Fibroblast of mammary gland (primary cell): ENCODE measurements around the gene TPT1.
A peak's percentile ranks its signal among the peaks of the same experiment; 100 is the strongest.
"Not testable (repeated sequence)": the region's sequence is repeated elsewhere in the genome, so short reads cannot be mapped to it uniquely, and the experiment has no call there.

Experiments
- DNase-seq: peaks from one replicate; pipeline ENCODE4 v3.0.0-alpha.2; 2010; ENCODE audit warnings: low read depth
- H3K4me3 ChIP-seq: 2 replicates; pipeline ENCODE4 v1.5.1; 2011; ENCODE audit warnings: low read depth, mild to moderate bottlenecking, low read length, moderate library complexity; ENCODE audit not compliant: control insufficient read depth
- TF ChIP-seq, protein P1 (sequence below): conservative IDR thresholded peaks from 2 replicates; pipeline ENCODE4 v1.5.1; 2011; ENCODE audit warnings: low read depth, low read length, inconsistent platforms; ENCODE audit not compliant: control insufficient read depth, insufficient read depth

The TPT1 gene

DNA sequence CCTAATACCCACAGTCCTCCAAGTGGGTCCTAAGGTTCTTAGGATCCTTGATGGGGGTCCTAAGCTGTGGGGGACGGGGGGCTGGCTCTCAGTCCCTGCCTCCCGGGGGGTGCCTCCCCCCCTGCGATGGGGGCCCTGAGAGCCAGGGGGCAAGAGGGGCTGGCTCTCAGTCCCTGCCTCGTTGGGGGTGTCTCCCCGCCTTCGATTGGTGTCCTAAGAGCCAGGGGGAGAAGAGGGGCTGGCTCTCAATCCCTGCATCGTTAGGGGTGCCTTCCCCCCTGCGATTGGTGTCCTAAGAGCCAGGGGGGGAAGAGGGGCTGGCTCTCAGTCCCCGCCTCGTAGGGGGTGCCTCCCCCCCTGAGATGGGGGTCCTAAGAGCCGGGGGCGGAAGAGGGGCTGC lies 40.2 kb upstream of the TPT1 start:
- no peak for DNase-seq
- TF ChIP-seq, protein P1, sequence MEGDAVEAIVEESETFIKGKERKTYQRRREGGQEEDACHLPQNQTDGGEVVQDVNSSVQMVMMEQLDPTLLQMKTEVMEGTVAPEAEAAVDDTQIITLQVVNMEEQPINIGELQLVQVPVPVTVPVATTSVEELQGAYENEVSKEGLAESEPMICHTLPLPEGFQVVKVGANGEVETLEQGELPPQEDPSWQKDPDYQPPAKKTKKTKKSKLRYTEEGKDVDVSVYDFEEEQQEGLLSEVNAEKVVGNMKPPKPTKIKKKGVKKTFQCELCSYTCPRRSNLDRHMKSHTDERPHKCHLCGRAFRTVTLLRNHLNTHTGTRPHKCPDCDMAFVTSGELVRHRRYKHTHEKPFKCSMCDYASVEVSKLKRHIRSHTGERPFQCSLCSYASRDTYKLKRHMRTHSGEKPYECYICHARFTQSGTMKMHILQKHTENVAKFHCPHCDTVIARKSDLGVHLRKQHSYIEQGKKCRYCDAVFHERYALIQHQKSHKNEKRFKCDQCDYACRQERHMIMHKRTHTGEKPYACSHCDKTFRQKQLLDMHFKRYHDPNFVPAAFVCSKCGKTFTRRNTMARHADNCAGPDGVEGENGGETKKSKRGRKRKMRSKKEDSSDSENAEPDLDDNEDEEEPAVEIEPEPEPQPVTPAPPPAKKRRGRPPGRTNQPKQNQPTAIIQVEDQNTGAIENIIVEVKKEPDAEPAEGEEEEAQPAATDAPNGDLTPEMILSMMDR = no peak
- H3K4me3 ChIP-seq = no peak overlapping the region

DNA sequence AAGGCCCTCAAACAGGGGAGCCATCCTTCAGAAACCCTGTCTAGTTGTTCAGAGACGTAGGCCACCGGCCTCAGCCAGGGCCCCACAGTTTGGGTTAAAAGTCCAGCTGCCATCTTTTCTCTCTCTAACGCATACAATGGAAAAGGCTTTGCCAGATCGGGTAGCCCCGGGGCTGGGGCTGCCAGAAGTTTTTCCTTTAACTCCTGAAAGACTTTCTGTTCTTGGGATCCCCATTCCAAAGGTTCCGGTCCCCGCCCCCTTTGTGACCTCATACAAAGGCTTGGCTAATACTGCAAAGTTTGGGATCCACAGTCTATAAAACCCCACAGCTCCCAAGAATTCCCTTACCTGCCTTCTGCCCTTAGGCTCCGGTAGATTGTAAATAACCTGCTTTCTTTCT lies 39.7 kb upstream of the TPT1 start:
- not testable (repeated sequence) for H3K4me3 ChIP-seq

DNA sequence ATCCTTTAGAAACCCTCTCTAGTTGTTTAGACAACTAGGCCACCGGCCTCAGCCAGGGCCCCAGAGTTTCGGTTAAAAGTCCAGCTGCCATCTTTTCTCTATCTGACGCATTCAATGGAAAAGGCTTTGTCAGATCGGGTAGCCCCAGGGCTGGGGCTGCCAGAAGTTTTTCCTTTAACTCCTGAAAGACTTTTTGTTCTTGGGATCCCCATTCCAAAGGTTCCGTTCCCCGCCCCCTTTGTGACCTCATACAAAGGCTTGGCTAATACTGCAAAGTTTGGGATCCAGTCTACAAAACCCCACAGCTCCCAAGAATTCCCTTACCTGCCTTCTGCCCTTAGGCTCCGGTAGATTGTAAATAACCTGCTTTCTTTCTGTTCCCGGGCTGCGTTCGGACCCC lies 38.5 kb upstream of the TPT1 start:
- H3K4me3 ChIP-seq, DNase-seq: not testable (repeated sequence)

More for the DNA sequence above, 39.7 kb upstream of the TPT1 start:
- not testable (repeated sequence) for DNase-seq

DNA sequence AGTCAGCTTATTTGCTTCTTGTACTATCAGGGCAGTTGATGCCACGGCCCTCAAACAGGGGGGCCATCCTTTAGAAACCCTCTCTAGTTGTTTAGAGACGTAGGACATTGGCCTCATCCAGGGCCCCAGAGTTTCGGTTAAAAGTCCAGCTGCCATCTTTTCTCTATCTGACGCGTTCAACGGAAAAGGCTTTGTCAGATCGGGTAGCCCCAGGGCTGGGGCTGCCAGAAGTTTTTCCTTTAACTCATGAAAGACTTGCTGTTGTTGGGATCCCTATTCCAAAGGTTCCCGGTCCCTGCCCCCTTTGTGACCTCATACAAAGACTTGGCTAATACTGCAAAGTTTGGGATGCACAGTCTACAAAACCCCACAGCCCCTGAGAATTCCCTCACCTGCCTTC lies 37.8 kb upstream of the TPT1 start:
- not testable (repeated sequence) for DNase-seq, H3K4me3 ChIP-seq

DNA sequence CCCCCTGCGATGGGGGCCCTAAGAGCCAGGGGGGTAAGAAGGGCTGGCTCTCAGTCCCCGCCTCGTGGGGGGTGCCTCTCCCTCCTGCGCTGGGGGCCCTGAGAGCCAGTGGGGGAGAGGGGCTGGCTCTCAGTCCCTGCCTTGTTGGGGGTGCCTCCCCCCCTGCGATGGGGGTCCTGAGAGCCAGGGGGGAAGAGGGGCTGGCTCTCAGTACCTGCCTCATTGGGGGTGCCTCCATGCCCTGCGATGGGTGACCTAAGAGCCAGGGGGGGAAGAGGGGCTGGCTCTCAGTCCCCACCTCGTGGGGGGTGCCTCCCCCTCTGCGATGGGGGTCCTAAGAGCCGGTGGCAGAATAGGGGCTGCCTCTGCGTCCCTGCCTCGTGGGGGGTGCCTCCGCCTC lies 36.3 kb upstream of the TPT1 start:
- H3K4me3 ChIP-seq, DNase-seq: not testable (repeated sequence)

DNA sequence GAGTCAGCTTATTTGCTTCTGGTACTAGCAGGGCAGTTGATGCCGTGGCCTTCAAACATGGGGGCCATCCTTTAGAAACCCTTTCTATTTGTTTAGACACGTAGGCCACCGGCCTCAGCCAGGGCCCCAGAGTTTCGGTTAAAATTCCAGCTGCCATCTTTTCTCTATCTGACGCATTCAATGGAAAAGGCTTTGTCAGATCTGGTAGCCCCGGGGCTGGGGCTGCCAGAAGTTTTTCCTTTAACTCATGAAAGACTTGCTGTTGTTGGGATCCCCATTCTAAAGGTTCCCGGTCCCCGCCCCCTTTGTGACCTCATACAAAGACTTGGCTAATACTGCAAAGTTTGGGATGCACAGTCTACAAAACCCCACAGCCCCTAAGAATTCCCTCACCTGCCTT lies 35.7 kb upstream of the TPT1 start:
- not testable (repeated sequence) for H3K4me3 ChIP-seq, DNase-seq

DNA sequence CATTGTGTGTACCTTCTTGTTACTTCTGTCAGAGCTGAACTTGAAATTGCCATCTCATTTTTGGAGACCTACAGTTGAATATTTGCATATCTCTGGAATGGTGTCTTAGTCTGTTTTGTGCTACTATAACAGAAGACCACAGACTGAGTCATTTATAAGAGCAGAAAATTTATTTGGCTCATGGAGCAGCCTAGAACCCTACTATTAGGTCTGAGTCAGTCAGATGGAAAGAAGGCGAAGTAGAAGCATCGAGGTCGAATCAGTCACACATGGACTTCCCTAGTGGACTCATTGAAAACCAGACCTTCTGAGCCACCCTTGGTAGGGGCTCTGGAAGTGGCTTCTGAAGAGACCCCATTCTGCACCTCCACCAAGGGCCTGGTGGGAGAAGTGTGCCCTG lies 33.9 kb upstream of the TPT1 start:
- no peak overlapping the region for H3K4me3 ChIP-seq
- peak; percentile 54 for DNase-seq
- TF ChIP-seq, protein P1 = no peak

DNA sequence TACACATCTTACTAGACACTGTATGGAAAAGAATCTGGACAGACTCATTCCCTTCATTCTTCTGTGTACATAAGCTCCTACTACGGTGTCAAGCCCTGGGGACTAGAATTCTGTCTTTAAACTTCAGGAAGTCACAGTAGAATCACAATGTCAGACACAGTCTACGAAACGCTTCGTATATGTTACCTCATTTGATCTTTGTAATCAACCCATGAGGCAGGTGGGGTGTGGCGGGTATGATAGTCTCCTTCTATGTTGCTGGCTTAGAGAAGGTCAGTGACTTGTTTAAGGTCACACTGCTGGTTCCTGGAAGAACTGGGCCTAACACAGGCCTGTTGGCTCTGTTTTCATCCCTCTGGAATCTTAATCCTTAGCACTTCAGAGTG lies 32.2 kb upstream of the TPT1 start:
- TF ChIP-seq, protein P1 = no peak
- DNase-seq = no peak
- H3K4me3 ChIP-seq = no peak overlapping the region

DNA sequence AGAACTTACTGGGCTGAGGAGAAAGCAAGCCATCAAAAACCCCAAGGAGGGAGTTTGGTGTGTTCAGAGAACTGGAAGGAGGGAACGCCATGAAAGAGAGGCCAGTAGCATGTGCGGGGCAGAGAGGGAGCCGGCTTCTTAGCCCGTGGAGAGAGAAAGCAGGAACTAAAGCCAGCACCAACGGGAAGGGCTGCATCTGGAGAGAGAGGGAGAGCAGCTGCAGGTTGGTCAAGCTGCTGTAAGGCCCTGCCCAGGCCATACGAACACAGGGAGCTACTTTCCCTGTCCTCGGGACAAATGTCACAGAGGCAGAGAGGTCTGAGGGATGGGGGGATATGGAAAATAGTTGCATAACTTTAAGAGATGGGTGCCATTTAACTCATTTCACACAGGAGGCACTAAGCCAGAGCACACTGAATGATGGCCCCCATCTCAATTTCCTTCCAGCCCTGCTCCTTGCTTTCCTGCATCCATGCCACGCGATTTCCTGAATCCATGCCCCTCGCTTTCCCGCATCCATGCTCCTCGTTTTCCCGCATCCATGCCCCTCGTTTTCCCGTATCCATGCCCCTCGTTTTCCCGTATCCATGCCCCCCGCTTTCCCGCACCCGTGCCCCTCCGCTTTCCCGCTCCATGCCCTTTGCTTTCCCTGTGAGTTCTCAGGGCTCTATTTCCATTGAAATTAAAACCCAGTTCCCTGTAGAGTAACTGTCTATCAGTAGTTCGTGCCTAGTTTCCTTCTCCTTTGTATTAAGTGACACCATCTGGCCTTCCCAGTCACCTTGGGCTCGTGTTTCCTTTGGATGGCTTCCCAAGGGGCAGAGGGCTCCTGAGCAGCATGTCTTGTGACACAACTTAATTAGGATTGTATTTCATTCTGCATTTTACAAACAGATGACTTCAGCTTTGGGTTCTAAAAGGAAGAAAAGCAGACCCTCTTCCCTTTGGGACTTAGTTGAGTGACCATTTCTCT lies 31.5 kb upstream of the TPT1 start:
- peak; percentile 23 for DNase-seq
- TF ChIP-seq, protein P1 = no peak
- H3K4me3 ChIP-seq = no peak overlapping the region
